HEK293 (cell line): ENCODE measurements around the gene KLHL36.

Source experiments
- CTCF ChIA-PET: fragments of 350-600 bp; formaldehyde crosslinking; extraction: SDS; loops from one replicate; lab custom pipeline; 2021; ENCODE audit warnings: antibody characterized with exemption; lab: Yijun Ruan, JAX
- POLR2A ChIA-PET: fragments of 300-600 bp; formaldehyde crosslinking; extraction: SDS; loops from one replicate; lab custom pipeline; 2020; ENCODE audit warnings: antibody characterized with exemption, inconsistent platforms; lab: Yijun Ruan, JAX
- H3K27ac ChIP-seq: fragments of 200-500 bp; sonication (Bioruptor generic); 2 replicates; pipeline ENCODE4 v1.5.1; 2014; ENCODE audit warnings: low read depth, low read length, control low read depth, inconsistent platforms; ENCODE audit errors: extremely low read depth
- H3K36me3 ChIP-seq, 2 experiments: fragments of 200-500 bp in 1 of 2; sonication (Bioruptor generic) in 1 of 2; 1 replicate in 1 of 2; 2 replicates in 1 of 2; pipeline ENCODE4 v1.5.1; 2014 to 2017; ENCODE audit warnings: inconsistent platforms in 2 of 2, low read length in 2 of 2; ENCODE audit not compliant: control insufficient read depth in 2 of 2, insufficient read depth in 1 of 2
- H3K4me1 ChIP-seq: fragments of 200-500 bp; sonication (Bioruptor generic); 2 replicates; pipeline ENCODE4 v1.5.1; 2014; ENCODE audit warnings: mild to moderate bottlenecking, low read length, inconsistent platforms; ENCODE audit not compliant: control insufficient read depth, insufficient read depth
- H3K4me3 ChIP-seq: 2 replicates; pipeline ENCODE4 v1.5.1; 2011; ENCODE audit warnings: low read depth, mild to moderate bottlenecking, control low read depth, low read length, moderate library complexity
- H3K9me3 ChIP-seq: fragments of 200-500 bp; sonication (Bioruptor generic); 2 replicates; pipeline ENCODE4 v1.5.1; 2014; ENCODE audit warnings: low read depth, low read length, inconsistent platforms; ENCODE audit not compliant: control insufficient read depth, insufficient read depth
- GLIS2 ChIP-seq: fragments of 450-650 bp; formaldehyde crosslinking; IDR thresholded peaks from 2 replicates; pipeline ENCODE4 v1.5.1; 2016; ENCODE audit warnings: missing biosample characterization, missing genetic modification characterization
- KLF7 ChIP-seq: fragments of 450-650 bp; formaldehyde crosslinking; IDR thresholded peaks from 2 replicates; pipeline ENCODE4 v1.5.1; 2016; ENCODE audit warnings: missing biosample characterization, missing genetic modification characterization, borderline replicate concordance
- KLF8 ChIP-seq: fragments of 450-650 bp; formaldehyde crosslinking; IDR thresholded peaks from 2 replicates; pipeline ENCODE4 v1.5.1; 2016; ENCODE audit warnings: missing biosample characterization, missing genetic modification characterization
- MEIS1 ChIP-seq: sonication (generic); formaldehyde crosslinking; IDR thresholded peaks from 2 replicates; pipeline ENCODE4 v1.8.1; 2022; ENCODE audit warnings: missing genetic modification reagents, mild to moderate bottlenecking, borderline replicate concordance
- MYNN ChIP-seq: fragments of 450-650 bp; formaldehyde crosslinking; IDR thresholded peaks from 2 replicates; pipeline ENCODE4 v1.5.1; 2016; ENCODE audit warnings: missing biosample characterization, missing genetic modification characterization, borderline replicate concordance
- SETDB1 ChIP-seq: IDR thresholded peaks from one replicate; pipeline ENCODE4 v1.6.1; 2017; ENCODE audit warnings: mild to moderate bottlenecking, low read length, moderate library complexity, mixed read lengths; ENCODE audit not compliant: insufficient read length
- ZBTB1 ChIP-seq: fragments of 450-650 bp; formaldehyde crosslinking; IDR thresholded peaks from 2 replicates; pipeline ENCODE4 v1.5.1; 2016; ENCODE audit warnings: missing biosample characterization, missing genetic modification characterization
- ZBTB11 ChIP-seq: fragments of 450-650 bp; formaldehyde crosslinking; conservative IDR thresholded peaks from 2 replicates; pipeline ENCODE4 v1.5.1; 2016; ENCODE audit warnings: low read depth, missing biosample characterization, missing genetic modification characterization
- ZBTB8A ChIP-seq: fragments of 450-650 bp; formaldehyde crosslinking; IDR thresholded peaks from 2 replicates; pipeline ENCODE4 v1.5.1; 2016; ENCODE audit warnings: missing biosample characterization, missing genetic modification characterization
- ZFHX2 ChIP-seq: fragments of 450-650 bp; formaldehyde crosslinking; conservative IDR thresholded peaks from 2 replicates; pipeline ENCODE4 v1.5.1; 2016; ENCODE audit warnings: missing biosample characterization, missing genetic modification characterization
- ZNF148 ChIP-seq: fragments of 450-650 bp; formaldehyde crosslinking; IDR thresholded peaks from 2 replicates; pipeline ENCODE4 v1.5.0; 2017; ENCODE audit warnings: missing biosample characterization, missing genetic modification characterization, borderline replicate concordance
- ZNF16 ChIP-seq: fragments of 450-650 bp; formaldehyde crosslinking; IDR thresholded peaks from 2 replicates; pipeline ENCODE4 v1.5.1; 2016; ENCODE audit warnings: low read depth, missing biosample characterization, missing genetic modification characterization
- ZNF221 ChIP-seq: fragments of 450-650 bp; formaldehyde crosslinking; IDR thresholded peaks from 2 replicates; pipeline ENCODE4 v1.5.1; 2017; ENCODE audit warnings: missing biosample characterization, missing genetic modification characterization, borderline replicate concordance
- ZNF239 ChIP-seq: fragments of 450-650 bp; formaldehyde crosslinking; IDR thresholded peaks from 2 replicates; pipeline ENCODE4 v1.5.1; 2016; ENCODE audit warnings: missing biosample characterization, missing genetic modification characterization
- ZNF341 ChIP-seq: fragments of 450-650 bp; formaldehyde crosslinking; IDR thresholded peaks from 2 replicates; pipeline ENCODE4; 2016; ENCODE audit warnings: low read depth, missing biosample characterization, missing genetic modification characterization
- ZNF366 ChIP-seq: fragments of 450-650 bp; formaldehyde crosslinking; conservative IDR thresholded peaks from 2 replicates; pipeline ENCODE4 v1.5.1; 2016; ENCODE audit warnings: missing biosample characterization, missing genetic modification characterization
- ZNF530 ChIP-seq: fragments of 450-650 bp; formaldehyde crosslinking; IDR thresholded peaks from 2 replicates; pipeline ENCODE4 v1.5.1; 2016; ENCODE audit warnings: low read depth, missing biosample characterization, missing genetic modification characterization
- ZNF580 ChIP-seq: fragments of 450-650 bp; formaldehyde crosslinking; IDR thresholded peaks from 2 replicates; pipeline ENCODE4 v1.5.1; 2016; ENCODE audit warnings: missing biosample characterization, missing genetic modification characterization
- ZNF600 ChIP-seq: fragments of 450-650 bp; formaldehyde crosslinking; IDR thresholded peaks from 2 replicates; pipeline ENCODE4 v1.5.1; 2016; ENCODE audit warnings: missing biosample characterization, missing genetic modification characterization
- ZNF76 ChIP-seq: fragments of 450-650 bp; formaldehyde crosslinking; IDR thresholded peaks from 2 replicates; pipeline ENCODE4; 2016; ENCODE audit warnings: low read depth, missing biosample characterization, missing genetic modification characterization, borderline replicate concordance
- ZNF768 ChIP-seq: fragments of 450-650 bp; formaldehyde crosslinking; IDR thresholded peaks from 2 replicates; pipeline ENCODE4 v1.5.1; 2018; ENCODE audit warnings: missing biosample characterization, mild to moderate bottlenecking, missing genetic modification characterization
- ZNF776 ChIP-seq: fragments of 450-650 bp; formaldehyde crosslinking; IDR thresholded peaks from 2 replicates; pipeline ENCODE4 v1.5.0; 2017; ENCODE audit warnings: missing biosample characterization, missing genetic modification characterization, borderline replicate concordance
- ZSCAN5A ChIP-seq: fragments of 450-650 bp; formaldehyde crosslinking; IDR thresholded peaks from 2 replicates; pipeline ENCODE4 v1.5.1; 2016; ENCODE audit warnings: missing biosample characterization, missing genetic modification characterization
- ZXDB ChIP-seq: fragments of 450-650 bp; formaldehyde crosslinking; IDR thresholded peaks from 2 replicates; pipeline ENCODE4 v1.5.1; 2016; ENCODE audit warnings: missing biosample characterization, missing genetic modification characterization

Gene KLHL36

GRCh38 chr16:84613408-84614072 lies 34.8 kb upstream of the KLHL36 start:
- CTCF ChIA-PET = no interaction called here
- Histone ChIP-seq H3K36me3 (peaks cover 0 to 15% of the 10 kb centered on the region in 2 experiments; a peak in 1 of 3 replicates), H3K9me3 (no peaks in the 10 kb centered on the region), H3K4me3 (no peak overlapping the region), H3K4me1 (peaks cover 4% of the 10 kb centered on the region; the same call in 1 of the 2 replicates), H3K27ac (no peak overlapping the region)
- POLR2A ChIA-PET = no interaction called here
- TF ChIP-seq ZBTB1 (no peak), ZSCAN5A (tag by site-specific recombination) (no peak), ZNF148 (tag by site-specific recombination) (no peak), ZNF600 (no peak), ZNF580 (tag by site-specific recombination) (peak; percentile 64; the same call in 1 of the 2 replicates), SETDB1 (no peak), ZBTB11 (tag by site-specific recombination) (no peak), ZNF16 (tag by site-specific recombination) (peak; percentile 96)

GRCh38 chr16:84614073-84614459 lies 34.2 kb upstream of the KLHL36 start:
- Histone ChIP-seq H3K9me3 (no peaks in the 10 kb centered on the region), H3K36me3 (peaks cover 0 to 15% of the 10 kb centered on the region in 2 experiments; a peak in 1 of 3 replicates), H3K4me1 (peaks cover 4% of the 10 kb centered on the region; the same call in 1 of the 2 replicates), H3K27ac (no peak overlapping the region), H3K4me3 (no peak overlapping the region)
- ChIA-PET POLR2A (no interaction called here), CTCF (no interaction called here)
- TF ChIP-seq ZFHX2 (tag by site-specific recombination) (peak; percentile 37), ZNF76 (no peak)

GRCh38 chr16:84614623-84614967 lies 33.7 kb upstream of the KLHL36 start:
- Histone ChIP-seq H3K36me3 (peaks cover 0 to 15% of the 10 kb centered on the region in 2 experiments; a peak in 1 of 3 replicates), H3K27ac (no peak overlapping the region), H3K9me3 (no peaks in the 10 kb centered on the region), H3K4me3 (no peak overlapping the region), H3K4me1 (peaks cover 4% of the 10 kb centered on the region; the same call in 1 of the 2 replicates)
- ChIA-PET CTCF (interaction anchor here (1.1 kb wide), 1 partner anchor 108 kb away, joined by 3 read pairs; no protein-coding TSS in a partner anchor), POLR2A (no interaction called here)
- no peak for TF ChIP-seq ZNF341 (tag by site-specific recombination)
- no peak for TF ChIP-seq SETDB1
- no peak for TF ChIP-seq ZNF530 (tag by site-specific recombination)
- no peak for TF ChIP-seq ZNF221 (tag by site-specific recombination)
- no peak for TF ChIP-seq ZNF768 (tag by site-specific recombination)
- no peak for TF ChIP-seq MEIS1 (CRISPR knock-in tag)
- TF ChIP-seq GLIS2 = no peak
- no peak for TF ChIP-seq KLF8 (tag by site-specific recombination)
- no peak for TF ChIP-seq MYNN (tag by site-specific recombination)
- no peak for TF ChIP-seq ZNF366
- TF ChIP-seq ZXDB (tag by site-specific recombination) = no peak
- TF ChIP-seq ZNF776 (tag by site-specific recombination) = no peak
- TF ChIP-seq KLF7 = no peak
- TF ChIP-seq ZBTB8A (tag by site-specific recombination) = no peak
- TF ChIP-seq ZNF239 (tag by site-specific recombination) = no peak
